ENCODE results near the gene ABCF1.

The ABCF1 gene

DNA sequence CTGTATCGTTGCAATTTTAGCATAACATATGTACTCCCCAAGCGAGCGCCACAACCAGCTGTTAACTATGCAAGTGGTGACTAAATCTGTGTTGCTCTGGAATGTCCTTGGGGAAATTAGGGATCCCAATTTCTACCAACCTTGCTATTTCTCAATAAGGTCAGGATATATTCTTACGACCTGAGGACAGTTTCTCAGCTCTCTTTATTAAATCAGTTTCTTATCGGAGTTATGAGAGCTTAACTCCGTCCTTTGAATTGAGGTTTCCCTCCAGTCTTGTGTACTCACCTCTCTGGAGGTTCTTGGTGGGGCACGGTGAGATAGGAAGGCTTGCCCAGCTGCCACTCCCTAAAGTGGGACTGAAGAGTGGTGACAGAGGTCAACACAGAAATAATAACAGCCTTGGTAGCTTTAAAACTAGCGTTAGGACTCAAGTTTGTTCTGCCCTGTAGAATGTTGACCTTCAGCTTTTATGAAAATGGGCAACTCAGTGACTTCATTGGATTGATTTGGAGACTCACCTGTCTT is 47.1 kb downstream of the ABCF1 start:
- DNase-seq (ENCODE audit: low read depth in 2 of 3, low spot score in 1 of 3): no peak

DNA sequence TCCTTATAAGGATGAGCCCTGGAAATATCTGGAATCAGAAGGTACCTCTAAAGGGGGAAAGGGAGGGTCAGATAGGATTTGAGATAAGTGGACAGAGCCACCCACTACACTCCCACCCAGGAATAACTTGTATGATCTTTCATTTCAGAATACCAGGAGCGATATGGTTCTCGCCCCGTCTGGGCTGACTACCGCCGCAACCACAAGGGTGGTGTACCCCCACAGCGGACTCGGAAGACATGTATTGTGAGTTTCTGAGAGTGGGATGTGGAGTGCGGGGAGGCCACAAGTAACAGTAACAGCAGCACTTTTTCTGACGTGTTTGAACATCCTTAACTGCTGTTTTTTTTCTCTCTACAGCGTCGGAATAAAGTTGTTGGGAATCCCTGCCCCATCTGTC is 48.3 kb downstream of the ABCF1 start:
- DNase-seq (ENCODE audit: low read depth in 2 of 3, low spot score in 1 of 3): no peak

DNA sequence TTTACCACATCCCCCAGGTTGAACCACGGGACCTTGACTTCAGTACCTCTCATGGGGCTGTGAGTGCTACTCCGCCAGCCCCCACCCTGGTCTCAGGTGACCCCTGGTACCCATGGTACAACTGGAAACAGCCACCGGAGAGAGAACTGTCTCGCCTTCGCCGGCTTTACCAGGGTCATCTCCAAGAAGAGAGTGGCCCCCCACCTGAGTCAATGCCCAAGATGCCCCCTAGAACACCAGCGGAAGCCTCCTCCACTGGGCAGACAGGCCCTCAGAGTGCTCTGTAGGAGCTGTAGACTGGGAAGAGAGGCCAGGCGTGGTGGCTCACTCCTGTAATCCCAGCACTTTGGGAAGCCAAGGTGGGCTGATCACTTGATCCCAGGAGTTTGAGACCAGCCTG is 54.3 kb downstream of the ABCF1 start:
- no peak for DNase-seq (ENCODE audit: low read depth in 2 of 3, low spot score in 1 of 3)

DNA sequence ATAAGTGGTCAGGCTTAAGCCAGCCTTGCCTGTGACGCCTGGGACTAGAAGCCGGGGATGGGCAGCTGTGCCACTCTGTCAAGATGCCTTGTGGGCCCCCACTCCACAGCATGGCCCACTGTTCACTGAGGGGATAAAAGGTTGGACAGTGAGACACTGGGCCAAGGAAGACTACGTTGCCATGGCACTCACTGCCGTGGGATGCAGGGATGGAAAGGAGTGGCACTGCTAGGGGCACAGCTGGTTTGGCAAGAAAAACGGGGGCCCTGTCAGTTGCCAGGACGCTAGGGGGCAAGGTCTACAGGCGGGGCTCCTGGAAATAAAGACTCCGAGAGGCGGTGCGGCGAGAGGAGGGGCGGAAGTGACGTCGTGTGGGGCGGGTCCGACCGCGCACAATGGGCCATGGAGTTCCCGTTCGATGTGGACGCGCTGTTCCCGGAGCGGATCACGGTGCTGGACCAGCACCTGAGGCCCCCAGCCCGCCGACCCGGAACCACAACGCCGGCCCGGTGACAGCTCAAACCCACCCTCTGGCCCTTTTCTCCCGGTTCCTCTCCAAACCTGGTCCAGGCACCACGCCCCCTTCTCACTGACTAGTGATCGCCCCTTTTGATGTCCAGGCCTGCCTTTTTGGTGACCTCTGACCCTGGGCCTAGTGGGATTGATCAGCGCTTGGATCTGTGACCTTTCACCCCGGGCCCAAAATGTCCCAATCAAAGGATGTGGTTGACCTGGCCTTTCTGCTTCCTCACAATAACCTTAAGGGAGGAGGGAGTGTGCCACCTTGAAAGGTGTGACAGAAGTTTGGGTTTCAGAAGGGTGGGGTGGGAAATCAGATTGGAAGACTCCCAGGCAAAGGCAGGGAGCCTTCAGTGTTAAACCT is 55.5 kb downstream of the ABCF1 start, which contains the start of gene ATAT1:
TSS of gene ATAT1 (plus strand) at position 391 of the 883 bp plus-strand sequence.
- peak; percentile 66 to 78 (median 77) for DNase-seq (ENCODE audit: low read depth in 2 of 3, low spot score in 1 of 3)

- no peak for DNase-seq (ENCODE audit: low read depth in 2 of 3, low spot score in 1 of 3)
Measured at GRCh38 chr6:30635834-30636233, 64.6 kb downstream of the ABCF1 start.

DNA sequence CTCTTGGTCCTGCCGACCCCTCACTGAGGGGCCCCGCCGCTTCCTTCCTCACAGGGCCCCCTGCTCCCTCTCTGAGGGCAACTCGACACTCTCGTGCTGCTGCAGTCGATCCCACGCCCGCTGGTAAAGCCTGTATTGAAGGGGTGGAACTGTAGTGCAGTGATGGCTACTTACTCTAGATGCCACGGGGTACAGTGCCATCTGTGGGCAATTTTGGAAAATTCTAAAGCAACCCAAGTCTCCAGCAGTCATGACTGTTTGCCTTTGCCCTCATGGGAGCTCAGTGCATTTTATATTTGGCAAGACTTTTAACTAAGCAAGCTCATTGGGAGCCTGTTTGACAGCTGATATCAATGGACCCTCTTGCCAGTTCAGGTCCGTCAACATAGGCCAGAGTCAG is 69.2 kb downstream of the ABCF1 start:
- DNase-seq (ENCODE audit: low read depth in 2 of 3, low spot score in 1 of 3): no peak

- DNase-seq (ENCODE audit: low read depth in 2 of 3, low spot score in 1 of 3): no peak
Measured at GRCh38 chr6:30641048-30641447, 69.8 kb downstream of the ABCF1 start.

All from stimulated activated CD4-positive, alpha-beta T cell treated with anti-CD3 and anti-CD28 coated beads, Interleukin-12 subunit alpha, Interleukin-12 subunit beta, amount 100 ng/mL, for 48 hours (primary cell).